Naive thymus-derived CD4-positive, alpha-beta T cell (primary cell): ENCODE measurements around the gene GARIN3. TPM values are rescaled to one million over a fixed set of nuclear protein-coding genes. Genes with fewer than 3 reads are reported as not detected.
A peak's percentile ranks its signal among the peaks of the same experiment; 100 is the strongest.

Source experiments
- ATAC-seq: fragments of 150-1000 bp; cut with Tn5 transposase; 2 replicates; pipeline ENCODE4 v1.10.0; 2021; ENCODE audit warnings: mild to moderate bottlenecking, moderate library complexity
- CTCF ChIA-PET: fragments of 350-600 bp; sonication (Branson Sonifier 250); formaldehyde crosslinking; loops from one replicate; lab custom pipeline; 2021; ENCODE audit warnings: antibody characterized with exemption; lab: Charles Lee
- POLR2A ChIA-PET: fragments of 350-600 bp; sonication (Branson Sonifier 250); formaldehyde crosslinking; loops from one replicate; lab custom pipeline; 2021; ENCODE audit warnings: antibody characterized with exemption, inconsistent platforms; lab: Charles Lee
- DNase-seq, 9 donors: peaks; one replicate each; pipeline versions ENCODE4 v3.0.0 to v3.0.0-alpha.2; 2020 to 2022; ENCODE audit warnings: mixed read lengths in 1 of 9
- H3K27ac ChIP-seq: one replicate; pipeline ENCODE4 v1.7.0; 2013; ENCODE audit warnings: mild to moderate bottlenecking, low read depth, low read length, moderate library complexity
- H3K27me3 ChIP-seq, 2 donors: one replicate each; pipeline ENCODE4 v1.7.0; 2013; ENCODE audit warnings: low read length in 2 of 2, mild to moderate bottlenecking in 2 of 2, moderate library complexity in 2 of 2; ENCODE audit not compliant: control insufficient read depth in 2 of 2, insufficient read depth in 2 of 2
- H3K36me3 ChIP-seq, 3 experiments: 1 replicate in 2 of 3; 2 replicates in 1 of 3; pipeline ENCODE4 v1.7.0; 2013; ENCODE audit warnings: low read length in 3 of 3, mild to moderate bottlenecking in 3 of 3, moderate library complexity in 1 of 3; ENCODE audit not compliant: insufficient read depth in 3 of 3, control insufficient read depth in 2 of 3
- H3K4me1 ChIP-seq, 2 donors: one replicate each; pipeline ENCODE4 v1.7.0; 2013; ENCODE audit warnings: low read length in 2 of 2, mild to moderate bottlenecking in 2 of 2, moderate library complexity in 1 of 2; ENCODE audit not compliant: control insufficient read depth in 2 of 2, insufficient read depth in 2 of 2
- H3K4me3 ChIP-seq: 2 replicates; pipeline ENCODE4 v1.7.0; 2013; ENCODE audit warnings: mild to moderate bottlenecking, low read length
- H3K9me3 ChIP-seq, 3 experiments: 1 replicate in 2 of 3; 2 replicates in 1 of 3; pipeline ENCODE4 v1.7.0; 2013; ENCODE audit warnings: low read length in 3 of 3; ENCODE audit not compliant: control insufficient read depth in 2 of 3
- H3K27ac Mint-ChIP-seq, 9 donors: one replicate each; pipeline ENCODE4 v1.8.0; 2020 to 2022; ENCODE audit warnings: mixed read lengths in 9 of 9, mild to moderate bottlenecking in 8 of 9, moderate library complexity in 5 of 9, inconsistent platforms in 2 of 9
- H3K27me3 Mint-ChIP-seq, 5 donors: one replicate each; pipeline ENCODE4 v1.8.0; 2021 to 2022; ENCODE audit warnings: mixed read lengths in 5 of 5, mild to moderate bottlenecking in 1 of 5
- H3K36me3 Mint-ChIP-seq, 5 donors: one replicate each; pipeline ENCODE4 v1.8.0; 2020 to 2022; ENCODE audit warnings: mixed read lengths in 5 of 5, mild to moderate bottlenecking in 3 of 5, inconsistent platforms in 1 of 5
- H3K4me1 Mint-ChIP-seq, 7 donors: one replicate each; pipeline ENCODE4 v1.8.0; 2020 to 2022; ENCODE audit warnings: mixed read lengths in 7 of 7, mild to moderate bottlenecking in 3 of 7, inconsistent platforms in 1 of 7
- H3K4me3 Mint-ChIP-seq, 10 donors: one replicate each; pipeline ENCODE4 v1.8.0; 2020 to 2022; ENCODE audit warnings: mild to moderate bottlenecking in 10 of 10, mixed read lengths in 10 of 10, moderate library complexity in 6 of 10, inconsistent platforms in 2 of 10
- H3K9me3 Mint-ChIP-seq, 11 donors: one replicate each; pipeline ENCODE4 v1.8.0; 2020 to 2022; ENCODE audit warnings: mixed read lengths in 11 of 11, mild to moderate bottlenecking in 4 of 11, inconsistent platforms in 1 of 11, moderate library complexity in 1 of 11
- intact Hi-C, 2 donors: fragments of 100-400 bp; cut with micrococcal nuclease; formaldehyde crosslinking; loops; one replicate each; pipeline ENCODE4 v1.15.1; 2023
- polyA plus RNA-seq, 2 donors: library from polyadenylated mRNA; unstranded; fragments of 300-500 nt; fragmentation: Illumina TruSeq; gene quantifications; one replicate each; pipeline ENCODE4 v1.2.3, GENCODE V29; 2021
- total RNA-seq, 6 experiments: library from RNA in 5 of 6; stranded (reverse) in 5 of 6; gene quantifications; 1 replicate in 5 of 6; 2 replicates in 1 of 6; pipeline ENCODE4 v1.2.3 and lab custom pipeline; 2021 to 2026

Gene GARIN3
- total and polyA plus RNA-seq, 7 experiments from 2014 or later: 0.07 TPM; not detected in 6

DNA sequence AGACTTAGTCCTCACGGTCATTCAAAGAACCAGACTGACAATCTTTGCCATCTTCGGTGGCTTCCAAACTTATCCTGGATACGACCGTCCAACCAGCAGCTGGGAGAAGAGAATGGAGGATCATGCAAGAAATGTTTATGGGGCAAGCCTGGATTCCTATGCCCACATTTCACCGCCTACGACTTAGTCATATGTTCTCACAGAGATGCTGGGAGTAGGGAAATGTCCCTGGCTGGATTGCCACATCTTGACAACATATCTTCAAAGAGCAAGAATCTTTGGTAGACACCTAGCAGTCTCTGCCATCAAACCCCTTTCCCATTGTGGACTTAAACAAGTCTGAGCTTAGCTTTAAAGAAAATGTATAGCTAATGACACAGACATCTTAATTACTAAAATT lies 28.4 kb downstream of the GARIN3 start:
- peak overlapping the region in 1 of 10 donors; percentile 25 for H3K4me3 Mint-ChIP-seq
- H3K9me3 Mint-ChIP-seq: peaks cover 0 to 14% (median 0%) of the 10 kb centered on the region in 11 donors
- peaks cover 12 to 49% (median 32%) of the 10 kb centered on the region in 5 donors for H3K36me3 Mint-ChIP-seq
- no peak for ATAC-seq
- no peaks in the 10 kb centered on the region for H3K9me3 ChIP-seq
- H3K27me3 Mint-ChIP-seq: no peaks in the 10 kb centered on the region
- intact Hi-C loops: loop anchor here in 1 of 2 donors (10.0 kb wide), 1 partner anchor 423 kb away; no protein-coding TSS in a partner anchor
- peaks cover 11 to 29% (median 13%) of the 10 kb centered on the region in 3 experiments for H3K36me3 ChIP-seq
- H3K4me1 Mint-ChIP-seq: peaks cover 13 to 62% (median 56%) of the 10 kb centered on the region in 7 donors
- peak overlapping the region in 1 of 9 donors; percentile 50 for H3K27ac Mint-ChIP-seq
- no peak overlapping the region for H3K4me3 ChIP-seq
- H3K4me1 ChIP-seq: peaks cover 11 to 16% of the 10 kb centered on the region in 2 donors
- no peak for DNase-seq
- ChIA-PET CTCF (interaction anchor here (0.6 to 1.0 kb wide), 4 partner anchors 142 to 245 kb away, joined by 3 to 5 read pairs (median 3); no protein-coding TSS in a partner anchor), POLR2A (interaction anchor here (0.6 kb wide), 1 partner anchor 593 kb away, joined by 3 read pairs; no protein-coding TSS in a partner anchor)
- no peak overlapping the region for H3K27ac ChIP-seq
- H3K27me3 ChIP-seq: no peaks in the 10 kb centered on the region

- ChIA-PET POLR2A (interaction anchor here (0.6 to 2.1 kb wide), 5 partner anchors 11 to 455 kb away, joined by 3 to 18 read pairs (median 3); partner anchors contain the start of gene MED7), CTCF (interaction anchor here (0.6 to 2.3 kb wide), 17 partner anchors 10 to 1515 kb away, joined by 3 to 17 read pairs (median 4); partner anchors contain the start of gene MED7)
- Histone ChIP-seq H3K36me3 (peaks cover 0 to 3% (median under 1%) of the 10 kb centered on the region in 3 experiments), H3K27me3 (no peaks in the 10 kb centered on the region), H3K27ac (no peak overlapping the region), H3K4me1 (no peaks in the 10 kb centered on the region), H3K4me3 (no peak overlapping the region), H3K9me3 (no peaks in the 10 kb centered on the region)
- no peak for ATAC-seq
- Mint-ChIP-seq H3K27me3 (no peaks in the 10 kb centered on the region), H3K36me3 (peaks cover 0 to 22% (median 1%) of the 10 kb centered on the region in 5 donors), H3K27ac (peak overlapping the region in 1 of 9 donors; percentile 5), H3K9me3 (peaks cover 0 to 2% (median 0%) of the 10 kb centered on the region in 11 donors), H3K4me3 (no peak overlapping the region), H3K4me1 (peaks cover 10 to 47% (median 30%) of the 10 kb centered on the region in 7 donors)
- DNase-seq: no peak
- intact Hi-C loops: loop anchor here (1.0 to 10.0 kb wide), 9 partner anchors 105 to 1516 kb away; no protein-coding TSS in a partner anchor
These were observed 33.8 kb downstream of the GARIN3 start for GRCh38 chr5:157132281-157132612.

DNA sequence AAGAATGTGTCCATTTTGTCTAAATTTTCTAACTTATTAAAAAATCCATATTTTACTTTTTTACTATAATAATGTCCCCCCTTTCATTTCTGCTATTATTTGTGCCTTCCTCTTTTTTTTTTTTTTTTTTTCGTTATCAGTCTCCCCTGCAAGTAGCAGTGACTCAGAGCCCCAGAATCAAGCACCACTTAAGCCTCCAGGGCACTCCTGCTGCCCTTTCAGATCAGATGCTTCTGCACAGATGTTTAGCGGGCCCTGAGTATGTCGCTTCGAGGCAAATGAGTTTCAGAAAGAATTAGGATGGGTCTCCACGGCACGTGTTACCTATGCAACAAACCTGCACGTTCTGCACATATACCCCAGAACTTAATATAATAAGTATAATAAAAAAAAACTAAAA lies 35.1 kb downstream of the GARIN3 start:
- ATAC-seq (no peak), DNase-seq (no peak)
- POLR2A ChIA-PET: no interaction called here
- no peaks in the 10 kb centered on the region for H3K9me3 ChIP-seq
- intact Hi-C loops: loop anchor here (5.0 to 10.0 kb wide), 4 partner anchors 104 to 416 kb away; no protein-coding TSS in a partner anchor
- no peak overlapping the region for H3K27ac Mint-ChIP-seq
- H3K4me3 Mint-ChIP-seq: no peak overlapping the region
- H3K4me3 ChIP-seq: no peak overlapping the region
- no peaks in the 10 kb centered on the region for H3K36me3 ChIP-seq
- no peak overlapping the region for H3K27ac ChIP-seq
- no peaks in the 10 kb centered on the region for H3K27me3 Mint-ChIP-seq
- peaks cover 0 to 9% (median 0%) of the 10 kb centered on the region in 11 donors for H3K9me3 Mint-ChIP-seq
- H3K36me3 Mint-ChIP-seq: peaks cover 0 to 25% (median 0%) of the 10 kb centered on the region in 5 donors
- no peaks in the 10 kb centered on the region for H3K4me1 ChIP-seq
- H3K4me1 Mint-ChIP-seq: peaks cover 6 to 46% (median 26%) of the 10 kb centered on the region in 7 donors
- H3K27me3 ChIP-seq: no peaks in the 10 kb centered on the region
- CTCF ChIA-PET: interaction anchor here (0.6 to 2.3 kb wide), 7 partner anchors 19 to 1999 kb away, joined by 3 to 7 read pairs (median 4); partner anchors contain the start of gene HAVCR2

- Histone ChIP-seq H3K4me1 (peaks cover 0 to under 1% of the 10 kb centered on the region in 2 donors), H3K4me3 (no peak overlapping the region), H3K36me3 (no peaks in the 10 kb centered on the region), H3K27me3 (no peaks in the 10 kb centered on the region), H3K9me3 (peaks cover 0 to 6% (median 0%) of the 10 kb centered on the region in 3 experiments), H3K27ac (no peak overlapping the region)
- ChIA-PET POLR2A (interaction anchor here (1.0 kb wide), 1 partner anchor 21 kb away, joined by 4 read pairs; the partner anchor contains the start of gene MED7), CTCF (no interaction called here)
- H3K27me3 Mint-ChIP-seq: peaks cover 0 to 2% (median 0%) of the 10 kb centered on the region in 5 donors
- H3K4me3 Mint-ChIP-seq: no peak overlapping the region
- ATAC-seq (no peak), DNase-seq (no peak)
- H3K27ac Mint-ChIP-seq: no peak overlapping the region
- peaks cover 0 to 34% (median 18%) of the 10 kb centered on the region in 11 donors for H3K9me3 Mint-ChIP-seq
- intact Hi-C loops: no loop called here
- H3K4me1 Mint-ChIP-seq: peaks cover 1 to 8% (median 7%) of the 10 kb centered on the region in 7 donors
- peaks cover 3 to 51% (median 20%) of the 10 kb centered on the region in 5 donors for H3K36me3 Mint-ChIP-seq
These were observed 44.4 kb downstream of the GARIN3 start for GRCh38 chr5:157121709-157122108.

DNA sequence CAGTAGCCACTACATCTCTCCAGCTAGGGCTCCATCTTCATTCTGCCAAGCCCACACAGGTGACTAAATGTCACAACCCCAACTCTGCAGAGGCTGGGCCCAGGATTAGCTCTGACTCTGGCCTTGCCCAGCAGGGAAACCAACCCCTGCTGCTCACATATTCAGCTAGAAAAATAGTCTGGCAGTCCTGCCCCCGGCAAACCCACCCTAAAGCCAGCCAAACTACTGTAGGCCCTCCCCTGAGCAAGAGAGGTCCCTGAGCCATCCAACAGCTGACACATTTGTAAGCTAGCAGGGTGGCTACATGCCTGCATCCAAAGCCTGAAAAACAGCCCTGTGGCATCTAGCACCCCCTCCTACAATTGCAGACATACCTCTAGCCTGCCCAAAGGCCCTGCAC lies 46.0 kb downstream of the GARIN3 start:
- H3K4me3 ChIP-seq: no peak overlapping the region
- H3K27me3 ChIP-seq: no peaks in the 10 kb centered on the region
- Mint-ChIP-seq H3K36me3 (peaks cover 3 to 47% (median 20%) of the 10 kb centered on the region in 5 donors), H3K4me3 (no peak overlapping the region), H3K9me3 (peaks cover 0 to 28% (median 18%) of the 10 kb centered on the region in 11 donors), H3K27ac (no peak overlapping the region), H3K4me1 (peaks cover 7 to 16% (median 13%) of the 10 kb centered on the region in 7 donors), H3K27me3 (peaks cover 0 to 2% (median 0%) of the 10 kb centered on the region in 5 donors)
- H3K4me1 ChIP-seq: peaks cover 3 to 6% of the 10 kb centered on the region in 2 donors
- ATAC-seq: no peak
- intact Hi-C loops: no loop called here
- ChIA-PET CTCF (interaction anchor here (0.6 kb wide), 1 partner anchor 227 kb away, joined by 3 read pairs; no protein-coding TSS in a partner anchor), POLR2A (interaction anchor here (0.6 kb wide), 1 partner anchor 22 kb away, joined by 3 read pairs; no protein-coding TSS in a partner anchor)
- H3K36me3 ChIP-seq: no peaks in the 10 kb centered on the region
- peaks cover 0 to 6% (median 0%) of the 10 kb centered on the region in 3 experiments for H3K9me3 ChIP-seq
- no peak for DNase-seq
- no peak overlapping the region for H3K27ac ChIP-seq

DNA sequence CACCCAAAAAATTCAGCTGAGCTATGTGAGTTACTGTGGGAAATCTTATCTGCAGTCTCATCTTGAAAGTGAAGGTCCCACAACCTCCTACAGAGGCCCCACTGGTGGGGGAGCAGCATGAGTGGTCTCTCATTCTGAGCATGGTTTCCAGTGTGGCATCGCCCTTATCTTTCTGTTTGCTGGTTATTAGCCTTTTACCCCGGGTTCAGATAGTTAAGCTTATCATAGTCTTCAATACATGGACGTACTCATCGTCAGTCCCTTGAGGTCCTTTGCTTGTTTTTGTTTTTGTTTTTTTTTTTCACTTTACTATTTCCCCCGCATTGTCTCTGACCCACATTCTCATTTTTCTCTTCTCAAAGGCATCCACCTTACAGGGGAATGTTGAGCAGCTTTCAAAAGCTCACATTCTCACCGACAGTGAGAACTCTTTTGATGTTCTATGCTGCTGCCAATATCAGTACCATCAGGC lies 49.5 kb downstream of the GARIN3 start:
- Histone ChIP-seq H3K27ac (no peak overlapping the region), H3K4me3 (no peak overlapping the region), H3K4me1 (peaks cover 3 to 6% of the 10 kb centered on the region in 2 donors), H3K36me3 (no peaks in the 10 kb centered on the region), H3K9me3 (peaks cover 0 to 6% (median 0%) of the 10 kb centered on the region in 3 experiments), H3K27me3 (no peaks in the 10 kb centered on the region)
- peak overlapping the region in 9 of 10 donors; percentile 0 to 77 (median 13) for H3K4me3 Mint-ChIP-seq
- peak overlapping the region in 7 of 9 donors; percentile 5 to 75 (median 38) for H3K27ac Mint-ChIP-seq
- H3K4me1 Mint-ChIP-seq: peaks cover 7 to 37% (median 13%) of the 10 kb centered on the region in 7 donors
- no peaks in the 10 kb centered on the region for H3K27me3 Mint-ChIP-seq
- ATAC-seq (no peak), DNase-seq (peak in 1 of 9 donors; percentile 35)
- ChIA-PET CTCF (interaction anchor here (1.3 to 2.0 kb wide), 2 partner anchors 16 to 19 kb away, joined by 6 to 8 read pairs; no protein-coding TSS in a partner anchor), POLR2A (interaction anchor here (0.5 to 1.3 kb wide), 4 partner anchors 18 to 121 kb away, joined by 3 to 6 read pairs (median 4); partner anchors contain the start of gene MED7)
- intact Hi-C loops: no loop called here
- H3K36me3 Mint-ChIP-seq: peaks cover 0 to 21% (median 4%) of the 10 kb centered on the region in 5 donors
- peaks cover 0 to 10% (median 6%) of the 10 kb centered on the region in 11 donors for H3K9me3 Mint-ChIP-seq
